ENCODE data around the gene PRXL2B.

- no peak for TF ChIP-seq CTCF (IDR thresholded peaks at IDR 0.05)
- no peak for TF ChIP-seq POLR2A (IDR thresholded peaks at IDR 0.05)
Observed at GRCh38 chr1:2638466-2639115, 52.0 kb downstream of the PRXL2B start.
